GM19351 (cell line): ENCODE measurements around the gene SYNE1.
"Not testable (repeated sequence)": the region's sequence is repeated elsewhere in the genome, so short reads cannot be mapped to it uniquely, and the experiment has no call there.

Source experiments
- ATAC-seq: cut with Tn5 transposase; IDR thresholded peaks from one replicate; pipeline ENCODE4 v1.9.1; 2021; ENCODE audit warnings: mild to moderate bottlenecking, moderate library complexity; ENCODE audit not compliant: unreplicated experiment

SYNE1 gene

DNA sequence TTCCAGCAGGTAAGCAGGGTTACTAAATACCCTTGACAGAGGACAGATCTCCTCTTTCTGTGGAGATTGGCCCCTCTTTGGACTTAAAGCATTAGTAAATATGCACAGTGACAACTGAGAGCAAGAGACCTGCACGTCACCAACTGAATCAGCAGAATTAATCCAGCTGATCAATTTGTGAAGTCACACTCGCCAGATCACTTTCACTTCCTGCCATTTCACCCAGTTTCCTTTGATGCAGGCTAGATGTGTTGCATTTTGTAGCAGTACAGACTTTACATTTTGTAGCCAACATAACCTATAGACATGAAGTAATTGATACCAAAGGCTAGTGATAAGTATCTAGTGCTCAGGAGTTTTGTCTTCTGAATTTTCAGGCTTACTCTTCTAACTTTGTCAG, 11.9 kb downstream of the SYNE1 start:
- ATAC-seq, result peak; percentile 67

DNA sequence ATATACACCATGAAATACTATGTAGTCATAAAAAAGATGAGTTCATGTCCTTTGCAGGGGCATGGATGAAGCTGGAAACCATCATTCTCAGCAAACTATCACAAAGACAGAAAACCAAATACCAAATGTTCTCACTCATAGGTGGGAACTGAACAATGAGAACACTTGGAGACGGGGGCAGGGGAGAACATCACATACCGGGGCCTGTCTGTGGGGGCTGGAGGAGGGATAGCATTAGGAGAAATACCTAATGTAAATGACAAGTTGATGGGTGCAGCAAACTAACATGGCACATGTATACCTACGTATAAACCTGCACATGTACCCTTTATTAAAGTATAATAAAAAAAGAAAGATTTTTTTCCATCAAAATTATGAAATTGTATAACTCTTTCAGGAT, 22.4 kb downstream of the SYNE1 start:
- ATAC-seq, result not testable (repeated sequence)

DNA sequence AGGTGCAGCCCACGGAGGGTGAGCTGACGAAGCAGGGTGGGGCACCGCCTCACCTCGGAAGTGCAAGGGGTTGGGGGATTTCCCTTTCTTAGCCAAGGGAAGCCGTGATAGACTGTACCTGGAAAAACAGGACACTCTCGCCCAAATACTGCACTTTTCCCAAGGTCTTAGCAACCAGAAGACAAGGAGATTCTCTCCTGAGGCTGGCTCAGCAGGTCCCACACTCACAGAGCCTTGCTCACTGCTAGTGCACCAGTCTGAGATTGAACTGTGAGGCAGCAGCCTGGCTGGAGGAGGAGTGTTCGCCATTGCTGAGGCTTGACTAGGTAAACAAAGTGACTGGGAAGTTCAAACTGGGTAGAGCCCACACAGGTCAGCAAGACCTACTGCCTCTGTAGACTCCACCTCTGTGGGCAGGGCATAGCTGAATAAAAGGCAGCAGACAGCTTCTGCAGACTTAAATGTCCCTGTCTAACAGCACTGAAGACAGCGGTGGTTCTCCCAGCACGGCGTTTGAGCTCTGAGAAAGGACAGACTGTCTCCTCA, 28.0 kb downstream of the SYNE1 start:
- no peak for ATAC-seq

DNA sequence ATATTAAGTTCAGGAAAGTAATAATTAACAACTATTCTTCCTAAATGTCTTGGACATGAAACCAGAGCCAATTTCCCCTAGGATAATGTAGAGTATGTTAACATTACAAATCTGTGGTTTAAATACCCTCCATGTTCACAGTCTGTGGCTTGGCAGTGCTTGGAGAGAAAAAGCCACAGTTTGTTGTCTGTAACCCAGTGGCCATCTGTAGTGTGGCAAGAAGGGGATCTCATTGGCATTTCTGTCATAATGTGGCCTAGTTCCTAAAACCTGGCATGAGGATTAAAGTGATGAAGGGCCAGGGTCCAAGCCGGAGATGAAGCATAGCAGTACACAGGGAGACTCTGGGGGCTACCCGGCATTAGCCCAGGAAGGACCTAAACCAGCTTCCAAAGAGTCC, 31.2 kb downstream of the SYNE1 start:
- ATAC-seq, result no peak

DNA sequence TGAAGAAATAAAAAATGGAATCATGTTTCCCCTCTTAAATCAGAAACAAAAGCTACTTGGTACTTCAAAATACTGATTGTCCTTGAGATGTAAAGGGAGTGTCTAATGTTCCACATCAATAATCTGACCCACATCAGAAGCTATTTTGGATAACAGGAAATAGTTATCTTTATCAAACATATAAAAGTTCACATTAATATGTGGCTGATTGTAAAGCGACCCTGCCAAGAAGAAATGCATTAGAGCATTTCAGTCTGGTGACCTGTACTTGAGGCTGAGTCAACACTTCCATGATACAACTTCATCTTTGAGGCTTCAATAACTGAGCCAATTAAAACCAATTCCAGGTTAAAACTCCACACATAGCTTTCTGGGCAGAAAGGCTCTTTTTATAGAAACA, 31.8 kb downstream of the SYNE1 start:
- ATAC-seq, result no peak

DNA sequence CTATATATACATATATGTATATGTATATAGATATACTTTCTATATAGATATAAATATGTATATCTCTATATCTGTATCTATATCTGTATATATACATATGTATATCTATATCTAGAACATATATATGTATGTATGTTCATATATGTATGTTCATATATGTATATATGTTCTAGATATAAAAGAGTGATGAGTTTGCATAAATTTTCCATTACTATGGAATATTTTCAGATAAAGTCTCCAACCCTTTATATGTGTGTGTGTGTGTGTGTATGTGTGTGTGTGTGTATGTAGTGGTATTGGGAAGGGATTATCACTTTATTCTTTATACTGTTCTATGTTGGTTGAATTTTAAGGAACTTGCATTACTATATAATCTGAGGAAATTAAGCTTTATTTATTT, 33.3 kb downstream of the SYNE1 start:
- no peak for ATAC-seq

DNA sequence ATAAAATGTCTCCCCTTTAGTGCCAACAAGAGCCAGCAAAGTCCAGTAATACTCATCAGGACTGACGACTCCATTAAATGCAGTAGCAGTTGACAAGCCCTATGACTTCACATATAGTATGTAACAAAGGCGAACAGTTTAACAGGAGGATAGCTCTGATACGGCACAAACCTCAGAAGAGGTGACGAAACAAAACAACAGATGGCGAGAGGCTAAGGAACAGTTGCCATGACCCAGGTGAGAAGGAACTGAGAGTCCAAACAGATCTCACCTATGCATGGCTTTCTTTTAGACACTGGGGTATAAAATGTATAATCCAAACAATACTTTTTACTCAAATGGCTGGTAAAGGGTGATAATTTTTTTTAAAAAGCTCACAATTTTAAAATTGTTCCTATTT, 37.1 kb downstream of the SYNE1 start:
- no peak for ATAC-seq

DNA sequence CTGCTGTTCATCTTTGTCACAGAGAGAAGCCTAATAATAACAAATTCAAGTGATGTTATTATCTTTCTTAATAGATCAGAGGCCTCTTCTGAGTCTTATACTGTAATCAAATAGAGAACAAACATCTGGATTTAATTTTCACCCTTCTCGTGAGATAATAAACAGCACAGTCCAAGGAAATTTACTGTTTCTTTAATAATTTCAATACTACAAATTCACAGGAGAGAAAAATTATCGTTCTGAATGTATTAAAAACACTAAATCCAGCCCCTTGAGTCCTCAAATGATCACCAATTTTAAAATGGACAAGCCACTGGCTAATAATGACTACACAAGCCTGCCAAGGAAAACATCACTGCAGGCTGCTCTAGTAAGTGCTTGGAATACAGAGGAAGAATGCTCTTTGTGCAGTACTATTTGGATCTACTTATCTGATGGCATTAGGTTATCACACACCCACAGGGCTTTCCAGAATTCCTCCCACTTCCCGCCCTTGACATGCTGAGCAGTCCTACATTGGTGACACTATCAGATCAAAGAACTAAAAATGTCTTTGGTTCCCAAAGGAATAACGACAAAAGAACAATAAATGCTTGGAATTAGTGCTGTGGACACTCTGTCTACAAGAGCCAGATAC, 38.1 kb downstream of the SYNE1 start:
- ATAC-seq, result no peak

DNA sequence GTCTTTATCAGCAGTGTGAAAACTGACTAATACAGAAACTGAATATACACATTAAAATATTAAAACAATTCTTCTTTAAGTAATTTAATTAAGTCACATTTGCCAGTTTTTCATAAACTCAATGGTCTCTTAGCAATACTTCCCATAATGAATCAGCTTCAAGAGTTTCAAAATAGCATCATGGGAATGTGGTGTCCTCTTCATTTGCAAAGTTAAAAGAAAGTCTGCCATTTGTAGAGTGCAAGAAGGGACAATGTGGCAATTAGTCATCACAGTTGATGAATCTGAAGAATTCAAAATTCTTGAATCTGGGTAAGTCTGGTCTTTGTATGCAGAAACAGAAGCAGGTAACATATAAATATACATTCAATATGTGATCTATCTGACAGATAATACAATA, 38.7 kb downstream of the SYNE1 start:
- no peak for ATAC-seq

DNA sequence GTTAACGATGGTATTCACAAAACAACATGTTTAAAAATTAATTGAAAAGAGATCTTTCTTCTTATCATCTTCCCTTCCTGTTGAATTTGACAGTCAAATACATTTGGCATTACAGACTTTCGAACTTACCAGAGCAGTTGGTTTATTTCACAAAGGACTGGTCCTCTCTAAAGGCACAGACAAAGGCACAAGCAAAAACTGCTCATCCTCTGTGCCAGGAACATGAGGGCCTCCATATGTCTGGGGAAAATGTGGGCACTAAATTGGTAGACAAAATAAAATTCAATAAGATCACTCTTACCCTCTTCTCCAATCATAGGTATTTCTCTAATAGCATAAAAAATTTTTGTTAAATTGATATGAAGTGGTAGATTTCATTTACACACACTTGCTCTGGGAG, 40.4 kb downstream of the SYNE1 start:
- no peak for ATAC-seq

DNA sequence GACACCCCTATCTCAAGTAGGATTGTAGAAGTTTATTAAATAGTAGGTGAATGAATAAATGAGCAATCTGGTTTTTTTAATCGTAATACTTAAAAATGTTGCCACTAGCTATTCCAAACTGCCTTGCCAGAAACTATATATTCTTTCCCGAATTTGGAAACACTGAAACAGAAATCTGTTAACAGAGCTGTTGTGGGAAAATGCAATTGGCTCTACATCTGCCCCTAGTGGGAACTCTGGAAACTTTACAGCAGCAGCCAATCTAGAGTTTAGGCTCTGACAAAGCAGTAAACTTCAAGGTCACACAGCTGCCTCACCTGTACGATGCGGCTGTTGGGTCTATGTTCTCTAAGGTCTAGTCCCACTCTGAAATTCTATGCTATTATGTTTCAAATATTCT, 41.7 kb downstream of the SYNE1 start:
- ATAC-seq, result peak; percentile 56

DNA sequence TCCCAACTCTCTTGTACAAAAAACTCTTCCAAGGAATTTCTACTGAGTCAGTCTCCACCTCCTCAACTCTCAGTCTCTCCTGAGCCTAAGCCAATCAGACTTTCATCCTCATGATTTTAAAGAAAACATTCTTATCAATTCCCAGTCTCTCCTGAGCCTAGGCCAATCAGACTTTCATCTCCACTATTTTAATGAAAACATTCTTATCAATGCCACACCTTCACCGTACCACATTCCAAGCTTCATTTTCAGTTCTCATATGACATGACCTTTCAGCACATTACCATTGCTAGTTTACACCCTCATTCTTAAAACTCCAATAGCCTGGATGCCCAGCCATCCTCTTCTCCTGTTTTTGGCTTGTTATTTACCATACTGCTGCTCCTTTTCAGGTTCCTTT, 42.5 kb downstream of the SYNE1 start:
- ATAC-seq, result no peak

DNA sequence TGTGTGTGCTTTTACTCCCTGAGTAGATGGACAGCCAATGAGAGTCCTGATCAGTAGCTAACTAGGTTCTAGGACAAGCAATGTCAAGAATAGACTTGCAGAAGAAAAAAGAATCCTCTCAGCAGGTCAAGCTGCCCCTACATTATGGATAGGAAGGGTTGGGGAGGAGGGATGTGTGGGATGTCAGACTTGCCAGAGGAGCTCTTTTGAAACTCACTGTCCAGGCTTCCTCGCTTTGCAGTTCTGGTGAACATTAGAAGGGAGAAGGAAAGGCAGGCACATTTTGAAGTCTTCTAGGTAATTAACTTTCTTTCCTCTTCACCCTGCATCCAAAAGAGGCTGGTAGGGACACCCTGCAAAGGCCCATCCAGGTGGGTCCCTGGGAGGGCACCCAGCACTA, 48.7 kb downstream of the SYNE1 start:
- ATAC-seq, result no peak

DNA sequence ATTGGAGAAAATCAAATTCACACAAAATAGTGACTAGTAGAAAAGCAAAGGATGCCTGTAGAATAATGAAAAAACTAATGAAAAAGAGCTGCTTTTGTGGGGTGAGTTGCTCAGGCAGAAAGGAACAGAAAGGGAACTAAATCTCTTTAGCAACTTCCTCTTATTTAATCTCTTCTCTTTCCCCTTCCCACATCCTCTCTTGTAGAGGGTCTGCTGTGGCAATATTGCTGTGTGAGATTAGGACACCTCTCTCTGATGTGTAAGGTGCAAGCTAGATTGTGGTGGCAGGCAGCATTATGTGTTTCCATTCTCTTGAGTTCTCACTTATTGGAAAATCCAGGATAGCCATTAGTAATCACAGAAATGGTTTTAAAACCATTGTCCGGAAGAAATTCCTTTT, 49.7 kb downstream of the SYNE1 start:
- no peak for ATAC-seq

DNA sequence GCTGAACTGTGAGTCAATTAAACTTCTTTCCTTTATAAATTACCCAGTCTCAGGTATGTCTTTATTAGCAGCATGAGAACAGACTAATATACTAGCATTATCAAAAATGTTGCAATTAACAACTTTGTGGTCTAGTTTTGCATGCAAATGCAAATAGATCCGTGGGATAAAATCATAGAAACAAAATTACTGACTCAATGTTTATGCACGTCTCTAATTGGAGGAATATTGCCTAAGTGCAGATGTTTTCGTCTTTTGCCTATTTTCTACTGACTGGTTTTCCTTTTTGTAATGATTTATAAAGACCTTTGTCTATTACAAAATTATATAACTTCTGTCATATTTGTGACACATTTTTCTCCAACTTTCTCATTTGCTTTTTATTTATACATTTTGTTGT, 51.9 kb downstream of the SYNE1 start:
- no peak for ATAC-seq

DNA sequence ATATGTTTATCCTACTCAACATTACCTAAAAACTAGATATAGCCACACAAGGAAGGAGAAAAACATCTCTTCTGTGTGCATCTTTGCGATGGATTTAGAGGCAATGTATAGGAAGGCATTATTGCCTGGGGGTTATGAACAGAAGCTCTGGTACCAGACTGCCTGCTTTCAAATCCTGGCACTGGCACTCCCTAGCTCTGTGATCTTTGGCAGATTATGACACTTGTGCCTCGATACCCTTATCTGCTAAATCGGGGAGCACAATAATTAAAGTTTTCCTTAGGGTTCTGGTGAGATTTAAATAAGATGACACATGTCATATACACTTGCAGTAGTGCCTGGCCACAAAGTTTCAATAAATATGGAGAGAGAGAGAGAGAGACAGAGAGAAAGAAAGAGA, 53.3 kb downstream of the SYNE1 start:
- ATAC-seq, result no peak

DNA sequence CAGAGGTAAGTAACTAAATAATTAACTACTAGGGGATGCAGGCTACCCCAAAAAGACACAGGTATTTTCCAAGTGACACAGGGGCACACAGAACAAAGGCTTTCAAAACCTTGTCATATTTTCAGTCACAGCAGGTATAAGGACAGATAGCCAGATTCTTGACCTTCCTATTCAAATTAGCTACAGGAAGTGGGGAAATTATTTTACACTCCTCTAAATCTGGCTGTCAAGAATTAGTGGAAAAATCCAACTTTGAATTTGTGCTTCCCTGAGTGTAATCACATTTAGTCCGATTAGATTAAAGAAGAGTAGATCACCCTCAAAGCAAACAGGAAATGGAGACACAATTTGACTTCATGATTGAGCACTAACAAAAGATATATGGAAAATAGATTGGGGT, 60.6 kb downstream of the SYNE1 start:
- no peak for ATAC-seq

DNA sequence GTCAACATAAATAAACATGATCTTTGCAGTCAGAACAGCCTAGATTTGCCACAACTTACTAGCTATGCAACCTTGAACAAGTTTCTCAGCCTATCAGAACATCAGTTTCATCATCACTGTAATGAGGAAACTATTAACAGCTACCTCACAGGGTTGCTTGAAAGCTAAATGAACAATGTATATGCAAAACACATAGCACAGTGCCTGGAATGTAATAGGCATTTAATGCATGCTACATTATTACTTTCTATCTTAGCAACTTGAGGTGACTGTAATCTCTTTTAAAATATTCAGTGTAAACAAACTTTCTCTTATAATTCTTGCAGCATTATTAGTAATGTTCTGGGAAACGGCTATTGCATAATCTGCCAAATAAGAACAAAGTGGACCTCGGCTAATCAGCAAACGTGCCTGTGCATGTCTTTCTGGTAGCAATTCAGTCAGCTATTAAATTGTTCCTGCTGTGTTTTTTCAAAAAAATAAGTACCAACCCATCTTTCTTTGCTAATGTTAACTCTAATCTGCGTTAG, 61.5 kb downstream of the SYNE1 start:
- no peak for ATAC-seq

DNA sequence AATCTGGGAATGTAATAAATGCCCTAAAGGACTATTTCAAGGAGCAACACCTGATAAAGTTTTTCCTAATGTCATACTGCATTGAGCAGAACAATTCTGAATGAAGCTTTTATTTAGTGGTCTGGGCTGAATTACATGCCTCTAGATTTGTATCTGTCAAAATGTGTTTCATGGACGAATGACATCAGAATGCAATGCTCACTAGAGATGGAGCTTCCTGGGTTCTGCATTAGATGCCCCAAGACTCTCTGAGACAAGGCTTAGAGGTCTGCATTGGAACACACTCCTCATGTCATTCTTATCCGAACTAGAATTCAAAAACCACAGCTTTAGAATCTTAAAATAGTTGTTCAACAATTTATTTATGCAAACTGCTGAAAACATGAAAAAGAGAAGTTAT, 62.0 kb downstream of the SYNE1 start:
- no peak for ATAC-seq

DNA sequence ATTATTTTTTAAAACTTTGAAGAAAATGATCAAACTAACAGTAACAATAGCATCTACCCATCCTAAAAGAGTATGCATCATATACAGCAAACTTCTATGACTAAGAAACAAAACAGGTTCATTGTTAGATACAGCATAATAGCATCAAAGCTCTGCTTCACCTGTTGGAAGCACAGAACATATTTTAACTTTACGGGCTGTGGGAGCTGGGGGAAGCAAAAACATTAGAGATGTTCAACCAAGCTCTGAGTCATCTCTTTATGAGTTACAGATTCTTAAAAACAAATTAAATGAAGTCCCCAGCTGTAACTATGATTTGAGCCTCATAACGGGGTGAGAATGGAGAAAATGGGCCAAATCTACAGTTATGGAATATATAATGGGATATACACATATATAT, 63.4 kb downstream of the SYNE1 start:
- no peak for ATAC-seq

DNA sequence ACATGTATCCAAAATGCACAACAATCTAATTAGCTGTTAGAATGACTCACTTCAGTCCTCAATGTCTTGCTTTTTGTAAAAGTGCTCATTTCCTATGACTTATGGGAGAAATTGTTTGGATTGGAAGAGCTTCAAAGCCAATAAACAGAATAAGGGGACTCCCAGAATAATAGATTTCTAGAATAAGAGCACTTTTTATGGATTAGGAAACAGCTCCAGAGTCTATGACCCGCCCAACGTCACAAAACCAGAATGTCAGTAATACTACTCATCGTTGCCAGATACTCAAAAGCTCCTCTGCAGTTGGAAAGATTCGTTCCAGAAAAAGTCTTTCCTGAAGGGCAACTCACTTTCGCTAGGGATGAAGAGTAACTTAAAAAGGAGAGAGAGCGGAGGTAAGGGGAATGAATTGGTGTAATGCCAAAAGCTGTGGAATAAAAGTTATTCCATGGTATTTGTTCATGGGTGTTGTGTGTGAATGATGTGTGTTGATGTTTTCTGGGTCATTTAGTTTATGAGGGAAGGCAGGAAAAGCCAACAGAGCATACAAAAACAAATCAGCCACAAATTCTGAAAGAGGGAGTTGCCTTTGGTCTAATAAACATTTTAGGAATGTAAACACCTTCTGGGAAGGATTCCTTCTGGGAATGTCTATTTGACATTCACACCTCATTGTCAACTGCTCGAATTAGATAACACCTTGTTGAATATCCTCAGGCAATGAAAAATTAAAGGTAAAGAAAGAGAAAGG, 64.6 kb downstream of the SYNE1 start:
- ATAC-seq, result no peak

DNA sequence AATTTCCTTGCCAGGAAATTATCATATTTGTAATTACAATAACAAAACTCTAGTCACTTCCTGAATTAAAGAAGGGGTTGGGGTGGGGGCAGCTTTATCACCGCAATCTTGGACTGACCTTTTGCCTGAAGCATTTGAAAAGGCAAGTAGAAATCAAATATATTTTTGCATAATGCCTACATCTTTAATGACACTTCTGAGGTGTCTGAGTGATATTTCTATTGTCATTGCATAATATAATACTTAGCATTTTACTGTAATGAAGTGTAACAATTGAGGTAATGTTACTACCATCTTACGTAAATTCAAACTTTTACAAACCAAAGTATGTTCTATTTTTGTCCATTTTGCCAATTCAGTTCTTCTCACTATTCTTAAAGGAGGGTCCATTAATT, 65.2 kb downstream of the SYNE1 start:
- ATAC-seq, result no peak
